NCI-H2029 (cell line): ENCODE measurements around the gene MAP2K7.
"Not testable (repeated sequence)": the region's sequence is repeated elsewhere in the genome, so short reads cannot be mapped to it uniquely, and the experiment has no call there.

Source experiments
- DNase-seq: peaks from one replicate; lab custom pipeline; 2025; lab: John Stamatoyannopoulos, UW

MAP2K7 gene

DNA sequence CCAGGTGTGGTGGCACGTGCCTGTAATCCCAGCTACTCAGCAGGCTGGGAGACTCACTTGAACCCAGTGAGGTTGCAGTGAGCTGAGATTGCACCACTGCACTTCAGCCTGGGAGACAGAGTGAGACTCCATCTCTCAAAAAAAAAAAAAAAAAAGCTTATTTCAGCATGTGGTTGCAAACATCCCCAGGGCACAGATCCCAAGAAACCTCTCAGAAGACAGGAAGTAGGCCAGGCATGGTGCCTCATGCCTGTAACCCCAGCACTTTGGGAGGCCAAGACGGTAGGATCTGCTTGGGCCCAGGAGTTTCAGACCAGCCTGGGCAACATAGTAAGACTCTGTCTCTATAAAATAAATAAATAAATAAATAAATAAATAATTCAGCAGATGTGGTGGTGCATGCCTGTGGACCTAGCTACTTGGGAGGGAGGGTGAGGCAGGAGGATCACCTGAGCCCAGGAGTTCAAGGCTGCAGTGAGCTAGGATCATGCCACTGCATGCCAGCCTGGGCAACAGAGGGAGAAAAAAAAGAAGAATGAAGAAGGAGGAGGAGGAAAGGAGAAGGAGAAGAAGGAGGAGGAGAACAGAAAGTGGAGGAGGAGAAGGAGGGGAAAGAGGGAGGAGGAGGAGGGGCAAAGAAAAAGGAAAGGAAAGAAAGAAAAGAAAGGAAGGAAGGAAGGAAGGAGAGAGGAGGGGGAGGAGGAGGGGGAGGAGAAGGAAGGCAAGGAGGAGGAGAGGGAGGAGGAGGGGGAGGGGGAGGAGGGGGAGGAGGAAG, 19.7 kb upstream of the MAP2K7 start:
- no peak for DNase-seq

DNA sequence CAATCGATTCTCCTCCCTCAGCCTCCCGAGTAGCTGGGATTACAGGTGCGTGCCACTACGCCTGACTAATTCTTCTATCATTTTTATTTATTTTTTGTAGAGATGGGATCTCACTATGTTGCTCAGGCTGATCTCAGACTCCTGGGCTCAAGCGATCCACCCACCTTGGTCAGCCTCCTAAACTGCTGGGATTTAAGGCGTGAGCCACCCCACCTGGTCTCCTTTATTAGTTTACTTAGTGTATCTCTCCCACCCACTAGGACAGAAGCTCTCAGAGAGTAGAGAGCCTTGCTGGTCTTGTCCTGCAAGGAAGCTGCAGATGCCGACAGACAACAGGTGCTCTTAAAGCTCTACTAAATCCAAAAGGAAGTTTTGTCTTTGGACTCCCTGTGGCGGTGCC, 17.9 kb upstream of the MAP2K7 start:
- no peak for DNase-seq

DNA sequence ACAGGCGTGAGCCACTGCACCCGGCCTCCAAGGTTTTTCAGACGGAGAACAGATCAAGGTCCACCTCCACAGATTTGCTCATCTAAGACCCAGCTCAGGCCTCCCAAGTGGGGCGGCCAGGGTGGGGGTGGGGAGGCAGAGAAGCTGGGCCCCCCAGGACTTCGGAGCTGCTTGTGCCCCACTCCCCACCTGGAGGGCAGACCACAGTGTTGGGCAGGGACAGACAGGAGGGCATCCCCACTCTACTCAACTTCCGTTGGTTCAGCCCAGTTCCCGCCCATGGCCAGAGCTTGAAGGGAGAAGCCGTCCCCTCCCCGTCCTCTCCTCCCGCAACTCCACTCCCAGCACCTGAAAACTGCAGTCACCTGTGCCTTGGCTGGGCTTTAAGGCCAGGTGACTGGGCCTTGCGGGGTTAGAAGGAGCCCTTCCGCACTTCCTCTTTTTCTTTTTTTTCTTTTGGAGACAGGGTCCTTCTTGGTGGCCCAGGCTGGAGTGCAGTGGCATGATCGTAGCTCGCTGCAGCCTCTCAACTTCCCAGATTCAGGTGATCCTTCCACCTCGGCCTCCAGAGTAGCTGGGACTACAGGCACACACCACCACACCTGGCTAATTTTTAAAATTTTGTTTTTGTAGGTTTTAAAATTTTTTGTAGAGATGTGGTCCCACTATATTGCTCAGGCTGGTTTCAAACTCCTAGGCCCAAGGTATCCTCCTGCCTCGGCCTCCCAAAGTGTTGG, 16.1 kb upstream of the MAP2K7 start:
- DNase-seq = no peak

DNA sequence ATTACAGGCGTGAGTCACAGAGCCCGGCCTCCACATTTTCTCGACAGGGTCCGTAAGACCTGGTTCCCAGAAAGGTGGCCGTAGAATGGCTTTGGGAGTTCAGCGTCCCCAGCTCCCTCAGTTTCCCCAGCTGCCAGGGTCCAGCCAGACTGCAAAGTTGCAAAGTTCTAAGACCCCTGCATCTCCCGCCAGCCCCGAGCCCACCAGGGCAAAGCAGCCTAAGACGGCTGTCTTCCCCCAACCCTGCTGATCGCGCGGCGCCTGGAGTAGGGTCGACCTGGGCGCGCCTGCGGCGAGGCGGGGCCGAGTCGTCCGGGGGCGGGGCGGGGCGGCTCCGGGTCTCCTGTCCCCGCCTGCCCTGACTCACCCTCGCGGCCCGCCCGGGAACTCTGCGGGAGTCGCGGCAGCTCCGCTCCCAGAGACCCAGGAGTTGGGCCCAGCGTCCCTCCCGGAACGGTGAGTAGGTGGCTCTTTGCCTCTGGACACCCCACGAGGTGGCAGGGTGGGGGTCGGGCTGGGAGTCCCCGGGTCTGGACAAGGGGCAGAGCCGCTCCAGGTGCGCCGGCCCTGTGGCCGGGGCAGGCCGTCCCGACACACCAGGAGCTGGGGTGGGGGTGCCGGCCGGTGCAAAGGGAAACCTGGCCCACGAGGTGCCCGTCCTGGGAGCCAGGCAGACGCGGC, 15.4 kb upstream of the MAP2K7 start, which contains the start of gene LRRC8E:
Gene LRRC8E (plus strand): TSS at position 366 of the 681 bp plus-strand sequence. CDS start 7,094 bp downstream, outside the sequence.
- no peak for DNase-seq

DNA sequence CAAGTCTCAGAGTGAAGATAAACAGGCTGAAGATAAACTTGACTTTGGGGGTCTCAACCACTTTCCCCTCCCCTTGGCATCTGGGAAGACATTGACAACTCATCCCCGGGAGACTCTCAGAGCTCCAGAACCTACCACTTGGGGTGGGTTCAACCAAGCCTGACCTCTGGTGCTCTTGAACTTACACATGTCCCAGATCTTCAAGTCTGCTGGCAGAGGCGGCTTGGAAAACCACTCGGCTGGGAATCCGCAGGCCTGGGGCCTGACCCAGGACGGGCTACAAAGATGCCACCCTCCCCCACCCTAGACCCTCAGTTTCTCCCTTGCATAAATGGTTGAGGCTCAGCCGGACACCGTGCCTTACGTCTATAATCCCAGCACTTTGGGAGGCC, 14.9 kb upstream of the MAP2K7 start:
- DNase-seq = no peak

DNA sequence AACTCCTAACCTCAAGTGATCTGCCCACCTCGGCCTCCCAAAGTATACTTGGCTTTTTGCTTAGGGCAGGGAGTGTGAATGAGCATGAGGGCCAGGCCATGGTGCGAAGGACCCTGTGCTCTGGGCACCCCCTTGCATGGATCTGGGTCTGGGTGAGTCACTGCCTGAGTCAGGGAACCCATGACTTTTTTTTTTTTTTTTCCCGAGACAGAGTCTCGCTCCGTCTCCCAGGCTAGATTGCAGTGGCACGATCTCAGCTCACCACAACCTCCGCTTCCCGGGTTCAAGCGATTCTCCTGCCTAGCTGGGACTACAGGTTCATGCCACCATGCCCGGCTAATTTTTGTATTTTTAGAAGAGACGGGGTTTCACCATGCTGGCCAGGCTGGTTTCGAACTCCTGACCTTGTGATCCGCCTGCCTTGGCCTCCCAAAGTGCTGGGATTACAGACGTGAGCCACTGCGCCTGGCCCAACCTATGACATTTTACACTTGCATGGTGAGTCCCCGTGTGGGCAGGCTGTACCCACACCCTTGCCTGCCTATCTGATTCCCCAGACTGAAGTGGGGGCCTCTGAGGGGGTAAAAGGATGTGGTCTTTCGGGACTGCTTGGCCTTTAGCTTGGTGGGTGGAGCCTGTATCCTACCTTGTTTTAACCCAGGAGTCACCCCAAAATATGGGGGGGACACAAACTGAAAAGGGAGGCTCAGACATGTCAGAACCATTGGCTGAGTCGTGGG, 10.1 kb upstream of the MAP2K7 start:
- DNase-seq = not testable (repeated sequence)

DNA sequence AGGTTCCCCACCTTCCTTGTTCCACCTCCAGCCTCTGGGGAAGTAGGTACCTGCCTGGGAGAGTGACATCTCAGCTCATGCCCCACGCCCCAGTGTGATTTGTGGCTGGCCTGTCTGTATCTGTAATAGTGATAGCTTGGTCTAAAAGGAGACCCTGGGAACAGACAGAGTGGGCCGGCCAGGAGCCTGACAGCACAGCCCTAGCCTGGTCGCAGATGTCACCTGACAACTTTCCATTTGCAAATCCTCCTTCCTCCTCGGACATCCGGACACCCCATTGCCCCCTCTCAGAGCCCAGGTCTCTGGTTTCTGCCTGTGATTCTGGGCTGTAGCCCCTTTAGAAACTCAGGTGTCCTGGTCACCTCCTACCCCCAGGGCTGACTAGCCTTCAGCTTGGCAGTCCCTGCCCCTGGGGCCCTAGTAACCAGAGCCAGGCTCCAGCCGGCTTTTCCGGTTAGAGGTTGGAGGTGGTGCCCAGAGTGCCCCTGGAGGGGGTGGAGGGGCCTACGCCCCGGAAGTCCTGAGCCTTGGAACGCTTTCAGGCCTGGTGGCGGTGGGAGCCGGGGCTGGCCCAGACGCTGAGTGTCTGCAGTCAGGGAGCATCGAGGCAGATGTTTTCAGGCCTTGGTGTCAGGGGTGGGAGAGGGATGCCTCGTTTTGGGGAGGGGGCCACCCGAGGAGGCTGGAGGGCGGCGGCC, 8.9 kb upstream of the MAP2K7 start:
- DNase-seq = no peak

DNA sequence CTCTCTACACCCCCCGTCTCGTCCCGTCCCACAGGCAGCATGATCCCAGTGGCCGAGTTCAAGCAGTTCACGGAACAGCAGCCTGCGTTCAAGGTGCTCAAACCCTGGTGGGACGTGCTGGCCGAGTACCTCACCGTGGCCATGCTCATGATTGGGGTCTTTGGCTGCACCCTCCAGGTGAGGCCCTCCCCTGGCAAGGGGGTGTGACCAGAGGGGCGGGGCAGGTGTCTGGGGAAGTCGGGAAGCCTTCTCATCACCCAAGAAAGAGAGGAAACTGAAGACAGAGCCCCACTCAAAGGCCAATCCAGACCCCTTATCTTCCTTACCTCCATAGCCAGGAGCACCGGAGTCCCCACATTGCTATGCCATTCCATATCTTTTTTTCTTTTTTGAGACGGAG, 8.1 kb upstream of the MAP2K7 start:
- no peak for DNase-seq

DNA sequence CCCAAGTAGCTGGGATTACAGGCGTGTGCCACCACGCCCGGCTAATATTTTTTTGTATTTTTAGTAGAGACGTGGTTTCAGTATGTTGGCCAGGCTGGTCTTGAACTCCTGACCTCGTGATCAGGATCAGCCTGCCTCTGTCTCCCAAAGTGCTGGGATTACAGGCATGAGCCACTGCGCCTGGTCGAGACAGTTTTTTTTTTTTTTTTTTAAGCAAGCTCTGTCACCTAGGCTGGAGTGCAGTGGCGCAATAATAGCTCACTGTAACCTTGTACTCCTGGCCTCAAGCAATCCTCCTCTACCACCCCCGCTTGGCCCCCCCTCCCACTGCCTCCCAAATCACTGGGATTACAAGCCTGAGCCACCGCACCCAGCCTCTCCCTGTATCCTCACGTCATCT, 6.4 kb upstream of the MAP2K7 start:
- no peak for DNase-seq

DNA sequence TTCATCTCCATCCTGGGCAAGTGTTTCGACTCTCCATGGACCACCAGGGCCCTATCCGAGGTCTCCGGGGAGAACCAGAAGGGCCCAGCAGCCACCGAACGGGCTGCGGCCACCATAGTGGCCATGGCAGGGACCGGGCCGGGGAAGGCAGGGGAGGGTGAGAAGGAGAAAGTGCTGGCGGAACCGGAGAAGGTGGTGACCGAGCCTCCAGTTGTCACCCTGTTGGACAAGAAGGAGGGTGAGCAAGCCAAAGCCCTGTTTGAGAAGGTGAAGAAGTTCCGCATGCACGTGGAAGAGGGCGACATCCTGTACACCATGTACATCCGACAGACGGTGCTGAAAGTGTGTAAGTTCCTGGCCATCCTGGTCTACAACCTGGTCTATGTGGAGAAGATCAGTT, 4.7 kb upstream of the MAP2K7 start:
- DNase-seq = no peak

DNA sequence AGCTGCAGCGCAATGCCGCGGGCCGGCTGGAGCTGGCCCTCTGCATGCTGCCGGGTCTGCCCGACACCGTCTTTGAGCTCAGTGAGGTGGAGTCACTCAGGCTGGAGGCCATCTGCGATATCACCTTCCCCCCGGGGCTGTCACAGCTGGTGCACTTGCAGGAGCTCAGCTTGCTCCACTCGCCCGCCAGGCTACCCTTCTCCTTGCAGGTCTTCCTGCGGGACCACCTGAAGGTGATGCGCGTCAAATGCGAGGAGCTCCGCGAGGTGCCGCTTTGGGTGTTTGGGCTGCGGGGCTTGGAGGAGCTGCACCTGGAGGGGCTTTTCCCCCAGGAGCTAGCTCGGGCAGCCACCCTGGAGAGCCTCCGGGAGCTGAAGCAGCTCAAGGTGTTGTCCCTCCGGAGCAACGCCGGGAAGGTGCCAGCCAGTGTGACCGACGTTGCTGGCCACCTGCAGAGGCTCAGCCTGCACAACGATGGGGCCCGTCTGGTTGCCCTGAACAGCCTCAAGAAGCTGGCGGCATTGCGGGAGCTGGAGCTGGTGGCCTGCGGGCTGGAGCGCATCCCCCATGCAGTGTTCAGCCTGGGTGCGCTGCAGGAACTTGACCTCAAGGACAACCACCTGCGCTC, 3.8 kb upstream of the MAP2K7 start:
- no peak for DNase-seq

DNA sequence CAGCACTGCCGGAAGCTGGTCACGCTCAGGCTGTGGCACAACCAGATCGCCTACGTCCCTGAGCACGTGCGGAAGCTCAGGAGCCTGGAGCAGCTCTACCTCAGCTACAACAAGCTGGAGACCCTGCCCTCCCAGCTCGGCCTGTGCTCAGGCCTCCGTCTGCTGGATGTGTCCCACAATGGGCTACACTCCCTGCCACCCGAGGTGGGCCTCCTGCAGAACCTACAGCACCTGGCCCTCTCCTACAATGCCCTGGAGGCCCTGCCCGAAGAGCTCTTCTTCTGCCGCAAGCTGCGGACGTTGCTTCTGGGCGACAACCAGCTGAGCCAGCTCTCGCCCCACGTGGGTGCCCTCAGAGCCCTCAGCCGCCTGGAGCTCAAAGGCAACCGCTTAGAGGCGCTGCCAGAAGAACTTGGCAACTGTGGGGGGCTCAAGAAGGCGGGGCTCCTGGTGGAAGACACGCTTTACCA, 3.2 kb upstream of the MAP2K7 start:
- no peak for DNase-seq

DNA sequence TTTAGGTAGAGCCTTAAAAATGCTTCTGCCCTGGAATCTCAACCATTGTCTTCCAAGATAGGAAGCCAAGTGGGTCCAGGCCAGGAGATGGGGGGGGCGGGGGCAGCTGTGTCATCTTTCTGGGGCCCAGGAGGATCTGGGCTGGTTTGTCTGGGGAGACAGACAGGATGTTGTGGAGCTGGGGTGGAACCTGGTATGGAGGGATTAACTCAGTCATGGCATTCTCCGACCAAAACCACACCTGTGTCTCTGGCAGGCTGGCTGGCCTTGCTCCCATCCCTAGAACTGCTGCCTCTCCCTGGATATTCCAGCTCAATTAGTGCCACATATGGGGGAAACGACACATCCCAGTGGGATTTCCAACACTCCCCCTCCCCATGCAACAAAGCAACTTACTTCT, 2.7 kb upstream of the MAP2K7 start:
- no peak for DNase-seq

DNA sequence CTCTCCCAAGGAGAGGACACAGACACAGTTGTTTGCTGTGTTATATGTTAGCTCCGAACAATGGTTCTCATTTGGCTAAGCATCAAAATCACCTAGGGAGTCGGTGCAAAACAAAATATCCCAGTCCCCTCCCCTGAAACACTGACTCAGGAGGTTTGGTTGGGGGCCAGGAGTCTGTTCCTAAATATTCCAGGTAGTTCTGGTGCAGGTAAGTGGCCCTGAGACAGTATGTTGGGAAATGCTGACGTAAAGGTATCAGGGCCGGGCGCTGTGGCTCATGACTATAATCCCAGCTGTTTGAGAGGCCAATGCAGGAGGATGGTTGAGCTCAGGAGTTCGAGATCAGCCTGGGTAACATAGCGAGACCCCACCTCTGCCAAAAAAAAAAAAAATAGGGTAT, 2.3 kb upstream of the MAP2K7 start:
- DNase-seq = no peak

DNA sequence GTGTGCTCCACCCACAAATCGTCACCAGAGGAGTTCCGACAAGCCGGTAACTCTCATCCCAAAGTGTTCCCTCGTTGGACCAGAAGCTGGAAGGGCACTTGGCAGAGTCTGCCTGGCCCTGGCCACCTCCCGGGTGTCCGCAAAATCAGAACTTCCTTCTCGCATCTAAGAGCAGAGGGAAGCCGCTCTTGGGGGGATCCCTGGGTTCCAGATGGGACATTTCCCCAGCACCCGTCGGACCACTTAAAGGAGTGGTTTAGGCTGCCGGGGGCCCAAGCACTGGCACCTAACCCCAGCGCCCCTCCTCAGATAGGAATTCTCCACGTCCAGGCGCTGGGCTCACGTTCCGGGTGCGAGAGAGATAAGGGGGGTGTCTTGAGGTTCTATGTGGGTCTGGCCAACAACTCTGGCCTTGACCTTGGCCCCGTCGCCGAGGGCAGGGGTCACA, 857 bp upstream of the MAP2K7 start:
- DNase-seq = no peak

DNA sequence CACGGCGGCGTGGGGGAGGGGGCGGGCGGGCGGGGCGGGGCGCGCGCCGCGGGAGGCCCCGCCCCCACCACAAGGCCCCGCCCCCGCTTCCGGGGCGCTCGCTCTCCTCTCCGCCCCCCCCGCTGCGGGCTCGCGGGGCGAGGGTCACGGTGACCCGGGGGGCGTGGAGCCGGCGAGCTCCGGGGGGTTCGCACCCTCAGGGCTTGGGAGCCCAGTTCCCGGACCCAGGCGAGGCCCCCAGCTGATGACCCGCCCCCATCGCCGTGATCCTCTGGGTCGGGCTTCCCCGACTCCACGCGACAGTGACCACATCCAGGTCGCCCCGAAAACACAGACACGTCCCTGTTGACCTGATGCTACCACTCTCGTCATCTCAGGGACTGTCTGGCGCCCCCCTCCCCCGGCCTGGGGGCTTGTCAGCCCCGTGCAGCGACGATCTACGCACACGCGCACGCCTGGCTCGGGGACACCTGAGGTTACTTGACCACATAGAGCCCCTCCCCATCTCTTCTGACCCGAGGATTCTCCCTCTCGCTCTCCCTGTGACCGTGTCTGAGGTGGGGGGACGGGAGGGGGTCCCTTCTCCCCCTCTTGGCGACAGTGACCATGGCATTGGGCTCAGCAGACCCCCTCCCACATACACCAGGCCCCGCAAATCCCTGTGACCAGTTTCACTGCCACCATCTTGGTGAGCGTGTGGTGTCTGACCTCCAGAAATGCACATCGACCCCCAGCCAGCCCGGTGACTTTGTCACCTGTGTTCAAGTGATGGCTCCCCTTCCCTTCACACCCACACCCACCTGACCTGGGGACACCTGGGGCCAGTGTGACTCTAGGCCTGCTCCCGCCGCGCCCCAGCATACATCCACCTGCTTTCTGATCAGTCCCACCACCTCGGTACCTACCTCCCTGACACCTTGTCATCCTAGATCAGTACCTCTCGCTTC, 670 bp downstream of the MAP2K7 start:
- DNase-seq = no peak

DNA sequence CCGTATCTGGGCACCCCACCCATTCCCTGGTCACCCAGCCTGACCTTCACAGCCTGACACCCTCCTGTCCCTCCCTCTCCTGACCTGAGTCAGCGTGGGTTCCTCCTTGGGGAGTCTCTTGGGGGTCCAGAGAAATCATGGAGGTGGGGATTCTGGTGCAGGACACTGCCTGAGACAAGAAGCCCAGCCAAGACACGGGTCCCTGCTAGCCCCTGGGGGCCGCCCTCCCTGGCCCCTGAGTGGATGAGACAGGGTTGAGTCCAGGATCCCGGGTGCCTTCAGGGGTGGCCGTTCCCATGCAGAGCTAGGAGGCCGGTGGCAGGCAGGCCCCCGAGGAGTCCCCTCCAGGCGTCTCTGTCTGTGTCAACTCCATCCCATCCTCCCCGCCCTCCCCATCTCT, 1.6 kb downstream of the MAP2K7 start:
- no peak for DNase-seq

DNA sequence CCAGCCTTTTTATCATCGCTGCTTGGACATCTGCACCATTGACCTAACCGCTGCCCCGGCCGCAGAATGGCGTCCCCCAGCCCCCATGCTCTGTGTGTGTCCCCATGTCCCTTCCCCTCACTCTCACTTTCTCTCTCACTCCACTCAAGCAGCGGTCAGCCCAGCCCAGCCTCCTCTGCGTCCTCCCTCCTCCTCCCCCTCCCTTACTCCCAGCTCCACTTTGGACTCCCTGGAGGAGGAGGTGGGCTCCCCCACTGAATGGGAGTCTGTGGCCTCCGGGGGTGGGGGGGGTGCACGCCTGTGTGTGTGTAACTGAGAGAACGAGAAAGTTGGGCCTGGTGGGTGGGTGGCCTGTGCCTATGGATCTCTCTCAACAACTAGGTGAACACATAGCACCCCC, 2.2 kb downstream of the MAP2K7 start:
- DNase-seq = no peak

DNA sequence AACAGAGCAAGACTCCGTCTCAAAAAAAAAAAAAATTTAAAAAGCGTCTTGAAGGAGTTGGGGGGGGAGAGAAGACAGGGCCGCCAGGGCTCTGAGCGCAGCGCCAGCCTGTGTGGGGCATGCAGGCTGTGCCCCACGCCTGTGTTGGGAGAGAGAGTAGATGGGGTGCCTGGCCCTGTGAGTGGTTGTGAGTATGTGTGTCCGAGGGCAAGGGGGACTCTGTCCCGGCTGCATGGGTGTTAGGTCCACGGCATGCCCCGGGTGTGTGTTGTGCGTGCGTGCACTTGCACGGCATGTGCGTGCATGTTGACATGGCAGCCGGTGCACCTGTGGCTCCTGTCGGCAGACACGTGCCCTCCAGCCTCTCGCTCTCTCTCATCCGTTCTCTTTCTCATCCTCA, 3.4 kb downstream of the MAP2K7 start:
- no peak for DNase-seq

DNA sequence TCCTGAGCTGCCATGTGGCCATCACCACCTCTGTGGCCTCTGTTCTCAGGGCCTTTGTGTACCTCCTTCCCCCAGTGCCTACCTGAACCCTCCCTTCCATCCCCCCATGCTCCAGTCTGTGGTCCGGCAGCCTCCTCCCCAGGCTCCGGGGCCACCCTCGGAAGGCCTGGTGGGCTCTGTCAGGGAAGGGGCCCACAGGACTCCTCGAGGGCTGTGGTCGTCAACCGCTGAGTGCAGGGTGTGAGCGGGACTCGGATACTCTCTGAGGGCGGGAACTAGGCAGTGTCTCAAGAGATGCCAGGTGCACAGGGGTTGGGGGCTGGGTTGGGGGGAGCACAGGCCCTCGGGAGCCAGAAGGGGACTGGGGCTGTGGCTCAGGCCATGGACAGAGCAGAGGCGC, 3.9 kb downstream of the MAP2K7 start:
- DNase-seq = no peak
